Nephron progenitor cell (in vitro differentiated cells): ENCODE results near the gene RSL1D1.

Experiments
- DNase-seq: peaks from one replicate; pipeline ENCODE4 v3.0.0; 2021
- H3K27ac Mint-ChIP-seq: 2 replicates; pipeline ENCODE4 v1.8.0; 2021; ENCODE audit warnings: mild to moderate bottlenecking, moderate library complexity, mixed read lengths
- H3K27me3 Mint-ChIP-seq: 2 replicates; pipeline ENCODE4 v1.8.0; 2021; ENCODE audit warnings: mild to moderate bottlenecking, low read depth, mixed read lengths; ENCODE audit not compliant: poor library complexity
- H3K36me3 Mint-ChIP-seq: 2 replicates; pipeline ENCODE4 v1.8.0; 2021; ENCODE audit warnings: low read depth, mixed read lengths
- H3K4me1 Mint-ChIP-seq: 2 replicates; pipeline ENCODE4 v1.8.0; 2021; ENCODE audit warnings: mixed read lengths
- H3K4me3 Mint-ChIP-seq: 2 replicates; pipeline ENCODE4 v1.8.0; 2021; ENCODE audit warnings: mild to moderate bottlenecking, moderate library complexity, mixed read lengths
- H3K9me3 Mint-ChIP-seq: 2 replicates; pipeline ENCODE4 v1.8.0; 2021; ENCODE audit warnings: mild to moderate bottlenecking, moderate library complexity, mixed read lengths
- CTCF ChIP-seq: fragments of 200-600 bp; sonication (generic); IDR thresholded peaks from 2 replicates; pipeline ENCODE4 v1.5.0; 2021; ENCODE audit warnings: antibody characterized with exemption

The RSL1D1 gene

DNA sequence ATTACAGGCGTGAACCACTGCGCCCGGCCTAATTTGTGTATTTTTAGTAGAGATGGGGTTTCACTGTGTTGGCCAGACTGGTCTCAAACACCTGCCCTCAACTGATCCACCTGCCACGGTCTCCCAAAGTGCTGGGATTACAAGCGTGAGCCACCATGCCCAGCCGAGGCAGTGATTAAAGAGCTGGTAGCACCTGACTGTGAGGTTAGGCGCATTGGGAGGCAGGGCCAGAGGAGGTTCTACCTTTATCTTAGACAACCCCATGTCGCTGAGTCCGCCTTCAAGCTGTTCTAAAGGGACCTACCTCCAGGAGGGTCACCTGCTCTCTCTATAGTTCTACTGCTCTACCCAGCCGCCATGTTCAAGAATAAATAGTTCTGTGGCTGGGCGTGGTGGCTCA lies 8.1 kb downstream of the RSL1D1 start:
- Mint-ChIP-seq H3K9me3 (no peaks in the 10 kb centered on the region), H3K36me3 (peaks cover 71% of the 10 kb centered on the region), H3K27me3 (no peaks in the 10 kb centered on the region), H3K4me3 (no peak overlapping the region), H3K27ac (no peak overlapping the region), H3K4me1 (peaks cover 11% of the 10 kb centered on the region)
- no peak for TF ChIP-seq CTCF
- DNase-seq = no peak

DNA sequence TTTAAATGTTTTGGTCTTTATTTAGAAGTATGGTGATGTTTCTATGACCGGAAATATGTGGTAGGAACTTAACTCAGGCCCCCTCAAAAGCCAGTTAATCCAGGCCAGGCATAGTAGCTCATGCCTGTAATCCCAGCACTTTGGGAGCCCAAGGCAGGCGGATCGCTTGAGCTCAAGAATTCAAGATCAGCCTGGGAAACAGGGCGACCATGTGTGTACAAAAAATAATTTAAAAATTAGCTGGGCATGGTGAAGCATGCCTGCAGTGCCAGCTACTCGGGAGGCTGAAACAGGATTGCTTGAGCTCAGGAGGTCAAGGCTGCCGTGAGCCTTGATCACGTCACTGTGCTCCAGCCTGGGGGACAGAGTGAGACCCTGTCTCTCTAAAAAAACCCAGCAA lies 10.3 kb downstream of the RSL1D1 start:
- Mint-ChIP-seq H3K27ac (no peak overlapping the region), H3K36me3 (peaks cover 74% of the 10 kb centered on the region), H3K4me1 (peaks cover 11% of the 10 kb centered on the region), H3K27me3 (no peaks in the 10 kb centered on the region), H3K9me3 (no peaks in the 10 kb centered on the region), H3K4me3 (no peak overlapping the region)
- no peak for DNase-seq
- TF ChIP-seq CTCF = no peak

GRCh38 chr16:11836650-11837244 lies 14.6 kb downstream of the RSL1D1 start:
- H3K4me3 Mint-ChIP-seq = no peak overlapping the region
- peaks cover 54% of the 10 kb centered on the region for H3K36me3 Mint-ChIP-seq
- H3K27ac Mint-ChIP-seq = peak overlapping the region; percentile 98
- no peaks in the 10 kb centered on the region for H3K9me3 Mint-ChIP-seq
- peaks cover 15% of the 10 kb centered on the region for H3K4me1 Mint-ChIP-seq
- no peaks in the 10 kb centered on the region for H3K27me3 Mint-ChIP-seq
- DNase-seq = no peak
- no peak for TF ChIP-seq CTCF

- Mint-ChIP-seq H3K4me3 (no peak overlapping the region), H3K9me3 (no peaks in the 10 kb centered on the region), H3K27ac (peak overlapping the region; percentile 98), H3K4me1 (peaks cover 15% of the 10 kb centered on the region), H3K27me3 (no peaks in the 10 kb centered on the region), H3K36me3 (peaks cover 48% of the 10 kb centered on the region)
- TF ChIP-seq CTCF = no peak
- DNase-seq = peak; percentile 9
Measured at GRCh38 chr16:11835891-11836649, 15.3 kb downstream of the RSL1D1 start.

- DNase-seq = no peak
- Mint-ChIP-seq H3K4me1 (peaks cover 15% of the 10 kb centered on the region), H3K4me3 (no peak overlapping the region), H3K27me3 (no peaks in the 10 kb centered on the region), H3K9me3 (no peaks in the 10 kb centered on the region), H3K36me3 (peaks cover 43% of the 10 kb centered on the region), H3K27ac (peak overlapping the region; percentile 54)
- no peak for TF ChIP-seq CTCF
Measured at GRCh38 chr16:11835309-11835708, 16.0 kb downstream of the RSL1D1 start.
